Endothelial cell of umbilical vein (primary cell): ENCODE data around the gene SELENOV. TPM values are rescaled to one million over a fixed set of nuclear protein-coding genes. Genes with fewer than 3 reads are reported as not detected.

Source experiments
- BruUV-seq: library from RNA; stranded (reverse); fragments of 400-500 nt; replicated peaks from 2 replicates; lab custom pipeline; 2021; lab: Mats Ljungman, UMichigan
- CTCF ChIA-PET: fragments of 300-600, 350-600 bp; sonication (Branson Sonifier 250); formaldehyde crosslinking; loops from one replicate; lab custom pipeline; 2021; ENCODE audit warnings: antibody characterized with exemption, inconsistent platforms; lab: Charles Lee
- POLR2A ChIA-PET: fragments of 300-600, 350-600 bp; sonication (Branson Sonifier 250); formaldehyde crosslinking; loops from one replicate; lab custom pipeline; 2021; ENCODE audit warnings: antibody characterized with exemption, inconsistent platforms; lab: Charles Lee
- DNase-seq: peaks from one replicate; pipeline ENCODE4 v3.0.0-alpha.2; 2011; ENCODE audit warnings: low read depth, low spot score
- FAIRE-seq: peaks from 2 replicates; lab custom pipeline; 2011; peaks lifted over from hg19 to GRCh38; lab: Jason Lieb, UNC
- H2AFZ ChIP-seq: 2 replicates; pipeline ENCODE4 v1.6.0; 2012; ENCODE audit warnings: low read depth, low read length, control low read depth, inconsistent platforms
- H3K27ac ChIP-seq: 2 replicates; pipeline ENCODE4 v1.5.1; 2011; ENCODE audit warnings: low read depth, mild to moderate bottlenecking, control low read depth, low read length, moderate library complexity; ENCODE audit not compliant: insufficient read depth
- H3K27me3 ChIP-seq, 2 experiments: 2 replicates each; pipeline versions ENCODE4 v1.6.0 to v1.6.1; 2011; ENCODE audit warnings: low read length in 2 of 2, mixed read lengths in 1 of 2; ENCODE audit not compliant: control insufficient read depth in 2 of 2, insufficient read depth in 2 of 2
- H3K36me3 ChIP-seq, 2 experiments: 2 replicates in 1 of 2; 3 replicates in 1 of 2; pipeline ENCODE4 v1.5.1; 2011; ENCODE audit warnings: low read length in 2 of 2, mild to moderate bottlenecking in 1 of 2, moderate library complexity in 1 of 2; ENCODE audit not compliant: control insufficient read depth in 2 of 2, insufficient read depth in 2 of 2; ENCODE audit errors: extremely low read depth in 1 of 2
- H3K4me1 ChIP-seq: 3 replicates; pipeline ENCODE4 v1.5.1; 2011; ENCODE audit warnings: mild to moderate bottlenecking, low read length; ENCODE audit not compliant: control insufficient read depth, insufficient read depth; ENCODE audit errors: extremely low read depth
- H3K4me2 ChIP-seq: 2 replicates; pipeline ENCODE4 v1.6.1; 2011; ENCODE audit warnings: low read length, control low read depth, mixed read lengths; ENCODE audit not compliant: insufficient read depth
- H3K4me3 ChIP-seq, 3 experiments: fragments of 200-600 bp in 1 of 3; sonication (generic), shearing (Covaris generic) in 1 of 3; replicated peaks in 1 of 3; 2 replicates each; pipeline ENCODE4 v1.5.1; 2011 to 2016; ENCODE audit warnings: control low read depth in 3 of 3, low read length in 3 of 3, mild to moderate bottlenecking in 2 of 3, inconsistent platforms in 1 of 3, low read depth in 1 of 3, moderate library complexity in 1 of 3; ENCODE audit not compliant: insufficient read depth in 1 of 3
- H3K79me2 ChIP-seq: 2 replicates; pipeline ENCODE4 v1.6.0; 2012; ENCODE audit warnings: low read length, inconsistent platforms; ENCODE audit not compliant: control insufficient read depth, insufficient read depth
- H3K9ac ChIP-seq: replicated peaks from 2 replicates; pipeline ENCODE3; 2011; ENCODE audit warnings: low read length, control low read depth; ENCODE audit not compliant: insufficient read depth; ENCODE audit errors: extremely low read depth
- H3K9me1 ChIP-seq: replicated peaks from 3 replicates; pipeline ENCODE4 v1.6.0; 2011; ENCODE audit warnings: mild to moderate bottlenecking, low read length; ENCODE audit not compliant: control insufficient read depth, insufficient read depth; ENCODE audit errors: extremely low read depth
- H3K9me3 ChIP-seq: replicated peaks from 2 replicates; pipeline ENCODE4 v1.5.1; 2012; ENCODE audit warnings: low read length, inconsistent platforms; ENCODE audit not compliant: control insufficient read depth, insufficient read depth
- H4K20me1 ChIP-seq: replicated peaks from 2 replicates; pipeline ENCODE3; 2011; ENCODE audit warnings: mild to moderate bottlenecking, low read length; ENCODE audit not compliant: control insufficient read depth, insufficient read depth; ENCODE audit errors: extremely low read depth
- CTCF ChIP-seq, 2 donors: IDR thresholded peaks; 1 replicate in 1 of 2; 2 replicates in 1 of 2; pipeline ENCODE4 v1.5.1; 2011; ENCODE audit warnings: low read length in 2 of 2, mild to moderate bottlenecking in 2 of 2, moderate library complexity in 2 of 2, control low read depth in 1 of 2, inconsistent platforms in 1 of 2, low read depth in 1 of 2; ENCODE audit not compliant: insufficient read depth in 1 of 2; ENCODE audit errors: extremely low read depth in 1 of 2
- EZH2 ChIP-seq: IDR thresholded peaks from 2 replicates; pipeline ENCODE4 v1.6.1; 2012; ENCODE audit warnings: borderline replicate concordance, low read depth, mild to moderate bottlenecking, moderate library complexity, low read length, inconsistent platforms; ENCODE audit not compliant: severe bottlenecking
- FOS ChIP-seq: IDR thresholded peaks from 2 replicates; pipeline ENCODE4 v1.6.1; 2011; ENCODE audit warnings: mild to moderate bottlenecking, low read length, moderate library complexity, borderline replicate concordance; ENCODE audit not compliant: insufficient read depth
- JUN ChIP-seq: IDR thresholded peaks from 2 replicates; pipeline ENCODE4 v1.6.1; 2011; ENCODE audit warnings: borderline replicate concordance, low read depth; ENCODE audit not compliant: insufficient read length, insufficient read depth
- MAX ChIP-seq: IDR thresholded peaks from 2 replicates; pipeline ENCODE4 v1.6.1; 2011; ENCODE audit not compliant: insufficient read depth, insufficient read length
- MYC ChIP-seq: IDR thresholded peaks from one replicate; pipeline ENCODE4 v1.6.1; 2011; ENCODE audit warnings: mild to moderate bottlenecking, low read depth, low read length
- POLR2A ChIP-seq: IDR thresholded peaks from 2 replicates; pipeline ENCODE4 v1.6.1; 2012; ENCODE audit warnings: low read depth, mild to moderate bottlenecking, control low read depth, low read length
- POLR2AphosphoS5 ChIP-seq: IDR thresholded peaks from 2 replicates; pipeline ENCODE4 v1.6.1; 2012; ENCODE audit warnings: low read depth, mild to moderate bottlenecking, control low read depth, low read length, moderate library complexity; ENCODE audit not compliant: insufficient read depth
- dilution Hi-C: fragments of 300-500 bp; cut with MboI; formaldehyde crosslinking; loops from one replicate; pipeline ENCODE4 v1.15.0; 2019; ENCODE audit warnings: low sequenced_read_pairs; ENCODE audit not compliant: extremely low pct_ligation_motif_present
- intact Hi-C: fragments of 100-400 bp; cut with micrococcal nuclease; formaldehyde crosslinking; loops from one replicate; pipeline ENCODE4 v1.10.0; 2022
- polyA plus RNA-seq, 4 experiments: library from polyadenylated mRNA; depleted of rRNA in 3 of 4; stranded (reverse) in 3 of 4; unstranded in 1 of 4; fragments of >200 nt; gene quantifications; 2 replicates each; pipeline versions ENCODE4 v1.2.1 to v1.2.3, GENCODE V29; 2011 to 2012; ENCODE audit warnings: missing spikeins in 1 of 4
- total RNA-seq: library from RNA; stranded (reverse); gene quantifications from 2 replicates; pipeline ENCODE4 v1.2.3, GENCODE V29; 2021

SELENOV gene
- total and polyA plus RNA-seq, 2 donors (not counting 3 experiments of a cell fraction or from before 2014, with no cell fraction given), result not detected

- POLR2A ChIA-PET, result no interaction called here
- no peaks in the 10 kb centered on the region for H3K79me2 ChIP-seq
- no peak for DNase-seq
- no peaks in the 10 kb centered on the region for H3K9me1 ChIP-seq
- no peak overlapping the region for H3K9ac ChIP-seq
- no peak overlapping the region for H3K4me2 ChIP-seq
- TF ChIP-seq JUN (no peak), POLR2A (no peak), POLR2AphosphoS5 (no peak), EZH2 (no peak), MAX (no peak)
- H3K4me1 ChIP-seq, result peaks cover 9% of the 10 kb centered on the region
- H3K27ac ChIP-seq, result no peak overlapping the region
- CTCF ChIA-PET, result interaction anchor here (0.7 to 1.1 kb wide), 2 partner anchors 27 to 171 kb away, joined by 3 to 7 read pairs; no protein-coding TSS in a partner anchor
- H2AFZ ChIP-seq, result no peak overlapping the region
- intact Hi-C loops (no loop called here), dilution Hi-C loops (no loop called here)
- no peak for FAIRE-seq
- no TSS peak for BruUV-seq
- H3K36me3 ChIP-seq, result no peaks in the 10 kb centered on the region
- H3K9me3 ChIP-seq, result no peaks in the 10 kb centered on the region
- H3K27me3 ChIP-seq, result peaks cover 25 to 28% of the 10 kb centered on the region in 2 experiments
- no peak overlapping the region for H3K4me3 ChIP-seq
- H4K20me1 ChIP-seq, result no peaks in the 10 kb centered on the region
Measured at GRCh38 chr19:39501340-39501739, 13.6 kb upstream of the SELENOV start.

GRCh38 chr19:39502640-39503417 is 12.1 kb upstream of the SELENOV start:
- POLR2A ChIA-PET, result no interaction called here
- Histone ChIP-seq H3K36me3 (no peaks in the 10 kb centered on the region), H3K27me3 (peaks cover 31 to 32% of the 10 kb centered on the region in 2 experiments), H3K79me2 (no peaks in the 10 kb centered on the region), H4K20me1 (no peaks in the 10 kb centered on the region), H3K4me2 (no peak overlapping the region), H2AFZ (peak overlapping the region; percentile 62), H3K9me3 (no peaks in the 10 kb centered on the region), H3K4me1 (peaks cover 10% of the 10 kb centered on the region), H3K9me1 (no peaks in the 10 kb centered on the region), H3K4me3 (no peak overlapping the region), H3K27ac (no peak overlapping the region), H3K9ac (no peak overlapping the region)
- dilution Hi-C loops, result no loop called here
- intact Hi-C loops, result no loop called here
- peak; percentile 63 for FAIRE-seq
- DNase-seq, result peak; percentile 67
- TF ChIP-seq MYC, result peak; percentile 40
- TF ChIP-seq POLR2AphosphoS5, result peak; percentile 46
- peak; percentile 82 for TF ChIP-seq CTCF (IDR thresholded peaks at IDR 0.05; ENCODE audit: extremely low read depth in 1 of 2, insufficient read depth in 1 of 2, low read depth in 1 of 2, low read length in 2 of 2)
- peak; percentile 84 for TF ChIP-seq MAX
- no peak for TF ChIP-seq FOS
- TF ChIP-seq JUN, result no peak
- no TSS peak for BruUV-seq
- CTCF ChIA-PET, result interaction anchor here (0.6 to 1.7 kb wide), 16 partner anchors 9 to 105 kb away, joined by 3 to 14 read pairs (median 4); partner anchors contain the start of genes EID2B, RPS16 and SELENOV
